M059J (cell line): ENCODE data around the gene LDB1. TPM values are rescaled to one million over a fixed set of nuclear protein-coding genes. Genes with fewer than 3 reads are reported as not detected.

Experiments
- DNase-seq: peaks from one replicate; pipeline ENCODE4 v3.0.0-alpha.2; 2012; ENCODE audit warnings: low read depth
- total RNA-seq: library from RNA; depleted of rRNA; stranded (reverse); fragments of >200 nt; shearing (Covaris generic); gene quantifications from 2 replicates; pipeline ENCODE4 v1.2.3, GENCODE V29; 2014; rRNA removed

The LDB1 gene, protein sequence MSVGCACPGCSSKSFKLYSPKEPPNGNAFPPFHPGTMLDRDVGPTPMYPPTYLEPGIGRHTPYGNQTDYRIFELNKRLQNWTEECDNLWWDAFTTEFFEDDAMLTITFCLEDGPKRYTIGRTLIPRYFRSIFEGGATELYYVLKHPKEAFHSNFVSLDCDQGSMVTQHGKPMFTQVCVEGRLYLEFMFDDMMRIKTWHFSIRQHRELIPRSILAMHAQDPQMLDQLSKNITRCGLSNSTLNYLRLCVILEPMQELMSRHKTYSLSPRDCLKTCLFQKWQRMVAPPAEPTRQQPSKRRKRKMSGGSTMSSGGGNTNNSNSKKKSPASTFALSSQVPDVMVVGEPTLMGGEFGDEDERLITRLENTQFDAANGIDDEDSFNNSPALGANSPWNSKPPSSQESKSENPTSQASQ
- total RNA-seq: 19.2 and 25.0 TPM in 2 replicates

DNA sequence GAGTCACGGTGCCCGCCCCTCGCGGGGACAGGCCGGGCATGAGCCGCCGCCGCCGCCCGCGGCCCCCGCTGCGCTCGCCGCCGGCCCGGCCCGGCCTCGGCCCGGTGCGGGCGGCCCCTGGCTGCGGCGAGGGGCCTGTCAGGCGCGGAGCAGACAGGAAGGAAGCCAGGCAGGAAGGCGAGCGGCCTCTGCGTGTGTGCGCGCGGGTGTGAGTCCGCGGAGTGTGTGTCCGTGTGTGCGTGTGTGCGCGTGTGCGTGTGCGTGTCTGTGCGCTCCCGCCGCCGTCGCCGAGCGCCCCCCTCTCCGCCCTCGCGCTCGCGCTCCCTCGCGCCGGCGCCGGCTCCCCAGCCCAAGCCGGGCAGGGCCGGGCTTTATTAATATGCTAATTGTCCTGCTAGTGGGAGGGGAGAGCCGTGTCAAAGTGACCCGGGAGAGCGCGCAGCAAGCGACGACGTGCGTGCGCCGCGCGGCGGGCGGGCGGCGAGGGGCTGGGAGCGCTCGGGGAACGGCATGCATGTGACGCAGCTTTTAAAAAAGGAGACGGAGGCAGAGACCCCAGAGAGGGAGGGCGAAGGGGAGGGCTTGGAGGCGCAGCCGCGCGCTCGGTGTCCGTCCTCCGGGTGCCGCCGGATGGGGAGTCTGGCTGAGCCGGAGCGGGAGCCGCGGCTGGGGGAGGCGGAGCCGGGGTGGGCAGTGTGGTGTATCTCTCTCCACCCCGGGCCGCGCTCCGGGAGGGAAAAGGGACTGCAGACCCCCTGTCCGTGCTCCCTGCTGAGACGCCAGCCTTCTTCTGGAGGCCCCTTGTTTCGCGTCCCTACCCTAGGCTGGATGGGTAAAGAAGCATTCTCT, at the start of gene LDB1:
LDB1 (minus strand) TSS at position 227 of the 849 bp plus-strand sequence. CDS start 258 bp downstream, outside the sequence.
- DNase-seq: peak; percentile 71

DNA sequence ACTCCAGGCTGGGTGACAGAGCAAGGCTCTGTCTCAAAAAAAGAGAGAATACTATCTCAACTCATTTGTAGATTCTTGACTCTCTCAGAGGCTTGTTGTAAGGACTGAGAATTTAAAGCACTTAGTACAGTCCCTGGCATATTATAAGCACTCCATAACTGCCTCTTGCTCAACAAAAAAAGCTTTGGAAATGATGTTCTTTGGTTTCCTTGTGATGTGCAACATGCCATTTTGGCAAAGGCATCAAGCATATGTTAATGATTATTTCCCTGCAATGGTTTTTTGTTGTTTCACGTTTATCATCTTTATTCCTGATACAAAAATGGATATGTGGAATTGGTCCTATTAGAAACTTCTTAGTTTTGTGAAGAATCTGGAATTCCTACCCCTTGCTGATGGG, 47.7 kb upstream of the LDB1 start:
- DNase-seq: no peak

DNA sequence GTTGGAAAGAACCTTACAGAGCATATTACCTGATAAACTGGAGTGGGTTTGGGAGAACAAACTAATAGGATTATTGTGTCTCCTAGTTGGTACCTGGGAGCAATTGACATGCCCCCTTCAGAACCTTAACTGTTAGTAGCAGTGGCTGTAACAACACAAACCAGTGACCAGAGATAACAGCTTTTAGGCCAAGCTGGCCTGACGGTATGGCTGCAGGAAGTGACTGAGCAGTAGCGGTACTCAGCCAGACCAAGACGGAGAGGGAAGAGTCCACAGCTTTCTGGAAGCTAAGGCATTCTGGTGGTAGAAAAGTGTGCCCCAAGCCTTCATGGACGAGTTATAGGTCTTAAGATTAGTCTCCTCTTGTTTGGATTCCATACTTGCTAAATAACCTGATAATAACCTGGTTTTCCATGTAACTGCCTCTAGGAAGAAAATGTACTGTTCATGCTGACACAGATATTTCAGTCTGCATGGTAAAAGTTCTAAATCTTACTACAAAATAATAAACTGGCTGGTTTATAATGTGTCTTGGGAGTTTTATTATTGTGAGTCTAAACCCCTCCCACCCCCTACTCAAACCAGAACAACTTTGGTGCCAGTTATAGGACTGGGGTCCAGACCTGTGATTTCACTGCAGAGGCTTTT, 43.3 kb upstream of the LDB1 start:
- DNase-seq: no peak

DNA sequence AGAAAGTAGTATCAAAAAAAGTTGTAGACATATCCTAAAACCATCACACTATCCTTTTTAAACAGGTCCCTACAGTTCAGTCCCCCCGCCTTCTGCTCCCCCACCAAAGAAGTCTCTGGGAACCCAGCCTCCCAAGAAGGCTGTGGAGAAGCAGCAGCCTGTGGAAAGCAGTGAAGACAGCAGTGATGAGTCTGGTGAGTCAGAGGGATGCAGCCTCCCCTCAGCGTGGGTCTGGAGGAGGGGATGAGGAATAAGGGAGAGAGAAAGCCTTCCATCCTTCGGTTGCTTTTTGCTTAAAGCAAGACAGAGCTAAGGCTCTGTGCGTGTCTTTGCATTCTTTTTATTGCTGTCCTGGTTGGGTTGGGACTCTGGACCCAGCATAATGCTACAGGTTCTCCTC, 39.7 kb upstream of the LDB1 start:
- DNase-seq: no peak

DNA sequence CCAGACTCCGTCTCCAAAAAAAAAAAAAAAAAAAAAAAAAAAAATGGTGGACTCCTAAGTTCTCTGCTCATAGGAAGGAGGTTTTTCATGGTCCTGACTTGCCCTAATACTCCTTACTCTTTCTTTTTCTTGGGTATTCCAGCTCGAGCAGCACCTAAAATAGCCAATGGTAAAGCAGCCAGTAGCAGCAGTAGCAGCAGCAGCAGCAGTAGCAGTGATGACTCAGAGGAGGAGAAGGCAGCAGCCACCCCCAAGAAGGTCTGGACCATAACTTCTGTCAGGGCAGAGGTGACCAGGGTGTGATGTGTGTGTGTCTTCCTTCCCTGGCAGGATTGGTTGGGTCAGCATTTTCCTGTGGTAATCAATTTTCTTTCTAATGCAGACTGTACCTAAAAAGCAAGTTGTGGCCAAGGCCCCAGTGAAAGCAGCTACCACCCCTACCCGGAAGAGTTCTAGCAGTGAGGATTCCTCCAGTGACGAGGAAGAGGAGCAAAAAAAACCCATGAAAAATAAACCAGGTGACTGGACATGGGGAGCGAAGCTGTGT, 39.0 kb upstream of the LDB1 start:
- DNase-seq: peak; percentile 16

DNA sequence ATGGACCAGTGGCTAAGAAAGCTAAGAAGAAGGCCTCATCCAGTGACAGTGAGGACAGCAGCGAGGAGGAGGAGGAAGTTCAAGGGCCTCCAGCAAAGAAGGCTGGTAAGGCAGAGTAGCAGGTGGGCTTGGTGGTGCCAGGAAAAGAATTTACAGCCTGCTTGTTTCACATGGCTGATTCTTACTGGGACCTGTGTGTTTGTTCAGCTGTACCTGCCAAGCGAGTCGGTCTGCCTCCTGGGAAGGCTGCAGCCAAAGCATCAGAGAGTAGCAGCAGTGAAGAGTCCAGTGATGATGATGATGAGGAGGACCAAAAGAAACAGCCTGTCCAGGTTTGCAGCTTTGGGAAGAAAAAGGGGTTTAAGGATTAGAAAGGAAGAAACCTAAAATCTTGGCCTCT, 37.1 kb upstream of the LDB1 start:
- DNase-seq: no peak

DNA sequence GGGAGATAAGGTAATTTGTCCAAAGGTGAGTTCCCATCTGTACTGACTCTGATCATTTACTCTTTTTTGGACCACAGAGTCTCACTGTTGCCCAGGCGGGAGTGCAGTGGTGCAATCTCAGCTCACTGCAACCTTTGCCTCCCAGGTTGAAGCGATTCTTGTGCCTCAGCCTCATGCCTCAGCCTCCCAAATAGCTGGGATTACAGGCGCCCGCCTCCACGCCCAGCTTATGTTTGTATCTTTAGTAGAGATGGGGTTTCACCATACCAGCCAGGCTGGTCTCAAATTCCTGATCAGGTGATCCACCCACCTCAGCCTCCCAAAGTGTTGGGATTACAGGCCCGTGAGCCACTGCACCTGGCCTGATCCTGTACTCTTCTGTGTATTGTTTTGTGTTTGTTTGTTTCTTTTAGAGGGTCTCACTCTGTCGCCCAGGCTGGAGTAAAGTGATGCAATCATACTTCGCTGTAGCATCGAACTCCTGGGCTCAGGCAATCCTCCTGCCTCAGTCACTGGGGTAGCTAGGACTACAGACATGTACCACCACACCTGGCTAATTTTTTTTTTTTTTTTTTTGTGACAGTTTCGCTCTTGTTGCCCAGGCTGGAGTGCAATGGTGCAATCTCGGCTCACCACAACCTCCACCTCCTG, 34.4 kb upstream of the LDB1 start:
- DNase-seq: no peak

DNA sequence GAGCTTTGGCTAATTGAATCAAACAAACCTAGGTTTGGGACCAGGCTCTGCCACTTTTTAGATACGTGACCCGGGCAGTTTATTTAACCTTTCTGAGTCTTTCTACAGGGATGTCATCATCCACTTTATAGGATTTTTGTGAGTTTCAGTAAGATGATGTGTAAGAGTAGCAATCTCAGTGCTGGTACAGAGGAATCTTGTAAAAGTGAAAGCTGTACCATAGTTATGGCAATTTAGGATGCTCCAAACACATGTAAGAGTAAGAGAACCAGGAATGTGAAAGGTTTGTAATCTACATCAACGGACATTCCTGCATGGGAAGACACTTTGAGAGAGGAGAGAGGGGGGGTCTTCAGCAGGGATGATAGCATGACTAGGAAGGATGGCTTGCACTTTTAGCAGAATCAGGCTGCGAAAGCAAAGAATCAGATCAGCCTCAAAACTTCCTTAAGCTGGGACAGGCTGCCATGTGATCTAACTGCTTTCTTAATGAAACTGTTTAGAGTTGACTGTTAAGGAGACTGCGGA, 33.0 kb upstream of the LDB1 start:
- DNase-seq: no peak

DNA sequence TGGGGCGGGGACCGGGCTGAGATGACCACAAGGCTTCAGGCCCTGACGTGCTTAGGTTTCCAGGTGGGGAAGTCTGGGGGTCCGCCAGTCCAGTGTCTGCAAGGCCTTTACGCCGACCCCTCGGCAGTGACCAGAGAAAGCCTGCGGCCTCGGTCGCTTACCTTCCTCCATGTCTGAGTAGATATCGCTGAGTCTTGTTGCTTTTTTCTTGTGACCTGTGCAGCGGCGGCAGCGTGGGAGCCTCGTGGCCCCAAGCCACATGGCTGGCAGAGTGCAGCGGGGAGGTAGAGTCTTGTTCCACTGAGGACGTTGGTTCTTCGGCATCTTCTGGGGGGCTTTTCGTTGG, 32.4 kb upstream of the LDB1 start:
- no peak for DNase-seq

DNA sequence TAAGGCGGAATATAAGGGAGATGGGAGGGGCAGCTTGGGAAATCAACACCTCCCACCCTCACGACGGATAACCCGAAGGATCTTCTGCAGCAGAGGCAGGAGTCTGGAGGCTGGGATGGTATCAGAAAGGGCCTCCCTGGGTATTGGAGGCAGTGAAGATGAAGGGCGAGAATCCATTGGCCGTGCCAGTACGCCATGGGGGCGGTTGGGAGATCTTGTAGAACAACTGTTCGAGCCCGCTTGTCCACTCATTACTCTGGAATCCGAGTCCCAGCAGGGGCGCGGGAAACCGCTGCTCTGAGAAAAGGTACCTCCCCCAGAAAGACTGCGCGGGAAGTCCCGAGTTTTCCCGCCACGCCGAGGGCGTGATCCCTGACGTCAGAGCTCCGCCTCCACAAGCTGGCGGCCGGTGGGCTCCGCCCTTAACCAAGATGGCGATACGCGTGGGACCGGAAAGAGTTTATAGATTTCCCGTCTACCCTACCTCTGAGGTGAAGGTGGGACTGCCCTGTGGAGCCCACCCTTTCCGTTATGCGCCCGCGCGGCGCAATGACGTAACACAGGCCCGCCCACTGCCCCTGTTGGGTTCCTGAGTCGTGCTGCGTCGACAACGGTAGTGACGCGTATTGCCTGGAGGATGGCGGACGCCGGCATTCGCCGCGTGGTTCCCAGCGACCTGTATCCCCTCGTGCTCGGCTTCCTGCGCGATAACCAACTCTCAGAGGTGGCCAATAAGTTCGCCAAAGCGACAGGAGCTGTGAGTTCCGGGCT, 31.8 kb upstream of the LDB1 start, which contains the start of gene NOLC1:
NOLC1 (plus strand) TSS at position 616 of the 771 bp plus-strand sequence; CDS start at position 638, 22 bp downstream.
- DNase-seq: peak; percentile 98

DNA sequence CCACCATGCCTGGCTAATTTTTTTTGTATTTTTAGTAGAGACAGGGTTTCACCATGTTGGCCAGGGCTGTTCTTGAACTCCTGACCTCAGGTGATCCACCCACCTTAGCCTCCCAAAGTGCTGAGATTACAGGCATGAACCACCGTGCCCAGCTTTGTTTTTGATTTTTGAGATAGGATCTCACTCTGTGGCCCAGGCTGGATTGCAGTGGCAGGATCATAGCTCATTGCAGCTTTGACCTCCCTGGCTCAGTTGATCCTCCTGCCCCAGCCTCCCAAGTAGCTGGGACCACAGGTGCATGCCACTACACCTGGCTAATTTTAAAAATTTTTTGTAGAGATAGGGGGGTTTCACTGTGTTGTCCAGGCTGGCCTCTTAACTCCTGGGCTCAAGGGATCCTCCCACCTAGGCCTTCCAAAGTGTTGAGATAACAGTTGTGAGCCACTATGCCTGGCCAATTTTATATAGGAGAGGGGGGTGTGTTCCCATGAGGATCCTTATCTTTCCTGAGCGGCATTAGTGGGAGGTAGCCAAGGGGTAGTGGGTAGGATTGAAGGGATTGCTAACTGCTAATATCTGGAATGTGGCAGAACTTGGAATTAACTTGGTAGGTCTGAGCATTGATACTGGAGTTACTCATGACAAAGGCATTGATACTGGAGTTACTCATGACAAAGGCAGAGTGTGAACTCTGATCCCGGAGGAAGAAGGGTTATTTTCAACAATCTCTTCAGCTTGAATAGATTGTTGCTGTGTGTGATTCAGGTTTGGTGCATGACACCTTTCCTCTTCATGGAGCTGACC, 31.0 kb upstream of the LDB1 start:
- peak; percentile 79 for DNase-seq

DNA sequence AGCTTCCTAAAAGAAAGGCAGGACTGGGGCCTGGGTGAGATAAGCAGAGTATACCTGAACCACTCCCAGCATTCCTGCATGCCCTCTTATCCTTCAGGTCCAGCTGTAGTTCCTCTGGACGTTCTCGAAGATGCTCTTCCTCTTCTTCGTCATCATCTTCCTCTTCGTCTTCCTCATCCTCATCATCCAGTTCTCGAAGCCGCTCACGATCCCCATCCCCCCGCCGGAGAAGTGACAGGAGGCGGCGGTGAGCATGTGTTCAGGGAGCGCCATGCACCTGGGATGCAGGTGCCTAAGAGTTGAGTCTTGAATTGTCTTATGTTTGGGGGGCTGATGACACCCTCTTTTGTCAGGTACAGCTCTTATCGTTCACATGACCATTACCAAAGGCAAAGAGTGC, 28.1 kb upstream of the LDB1 start:
- no peak for DNase-seq

DNA sequence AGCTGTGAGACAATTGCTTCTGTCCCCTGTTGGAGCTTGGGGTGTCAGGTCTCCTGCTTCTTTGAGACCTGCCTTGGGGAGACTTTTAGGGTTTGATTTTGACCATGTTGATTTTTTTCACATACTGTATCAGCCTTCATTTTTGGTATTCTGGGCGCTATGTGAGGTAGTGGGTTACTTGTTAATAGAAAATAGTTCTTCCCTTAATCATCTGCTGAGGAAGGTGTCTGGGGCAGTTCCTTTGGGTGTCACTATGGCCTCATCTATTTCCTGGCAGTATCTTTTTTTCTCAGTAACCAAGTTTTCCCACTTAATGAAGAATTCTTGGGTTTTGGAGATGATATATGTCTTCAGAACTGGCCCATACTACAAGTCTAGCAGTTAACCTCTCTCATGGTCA, 27.4 kb upstream of the LDB1 start:
- no peak for DNase-seq

DNA sequence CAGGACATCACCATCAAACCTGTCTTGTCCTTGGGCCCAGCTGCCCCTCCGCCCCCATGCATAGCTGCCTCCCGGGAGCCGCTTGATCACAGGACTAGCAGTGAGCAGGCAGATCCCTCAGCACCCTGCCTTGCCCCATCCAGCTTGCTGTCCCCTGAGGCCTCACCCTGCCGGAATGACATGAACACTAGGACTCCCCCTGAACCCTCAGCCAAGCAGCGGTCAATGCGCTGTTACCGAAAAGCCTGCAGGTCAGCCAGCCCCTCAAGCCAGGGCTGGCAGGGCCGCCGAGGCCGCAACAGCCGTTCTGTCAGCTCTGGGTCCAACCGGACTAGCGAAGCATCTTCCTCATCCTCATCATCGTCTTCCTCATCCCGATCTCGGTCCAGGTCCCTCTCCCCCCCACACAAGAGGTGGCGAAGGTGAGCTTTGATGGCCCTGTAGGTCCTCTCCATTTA, 26.8 kb upstream of the LDB1 start:
- DNase-seq: no peak

DNA sequence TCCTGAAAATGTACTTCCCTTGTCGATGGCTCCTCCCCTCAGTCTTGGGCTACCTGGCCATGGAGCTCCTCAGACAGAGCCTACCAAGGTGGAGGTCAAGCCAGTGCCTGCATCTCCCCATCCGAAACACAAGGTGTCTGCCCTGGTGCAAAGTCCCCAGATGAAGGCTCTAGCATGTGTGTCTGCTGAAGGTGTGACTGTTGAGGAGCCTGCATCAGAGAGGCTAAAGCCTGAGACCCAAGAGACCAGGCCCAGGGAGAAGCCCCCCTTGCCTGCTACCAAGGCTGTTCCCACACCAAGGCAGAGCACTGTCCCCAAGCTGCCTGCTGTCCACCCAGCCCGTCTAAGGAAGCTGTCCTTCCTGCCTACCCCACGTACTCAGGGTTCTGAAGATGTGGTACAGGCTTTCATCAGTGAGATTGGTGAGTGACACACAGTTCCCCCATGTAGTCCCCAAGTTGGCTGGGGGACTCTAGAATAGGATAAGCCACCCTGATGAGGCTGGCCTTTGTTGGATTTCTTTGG, 21.5 kb upstream of the LDB1 start:
- DNase-seq: no peak

DNA sequence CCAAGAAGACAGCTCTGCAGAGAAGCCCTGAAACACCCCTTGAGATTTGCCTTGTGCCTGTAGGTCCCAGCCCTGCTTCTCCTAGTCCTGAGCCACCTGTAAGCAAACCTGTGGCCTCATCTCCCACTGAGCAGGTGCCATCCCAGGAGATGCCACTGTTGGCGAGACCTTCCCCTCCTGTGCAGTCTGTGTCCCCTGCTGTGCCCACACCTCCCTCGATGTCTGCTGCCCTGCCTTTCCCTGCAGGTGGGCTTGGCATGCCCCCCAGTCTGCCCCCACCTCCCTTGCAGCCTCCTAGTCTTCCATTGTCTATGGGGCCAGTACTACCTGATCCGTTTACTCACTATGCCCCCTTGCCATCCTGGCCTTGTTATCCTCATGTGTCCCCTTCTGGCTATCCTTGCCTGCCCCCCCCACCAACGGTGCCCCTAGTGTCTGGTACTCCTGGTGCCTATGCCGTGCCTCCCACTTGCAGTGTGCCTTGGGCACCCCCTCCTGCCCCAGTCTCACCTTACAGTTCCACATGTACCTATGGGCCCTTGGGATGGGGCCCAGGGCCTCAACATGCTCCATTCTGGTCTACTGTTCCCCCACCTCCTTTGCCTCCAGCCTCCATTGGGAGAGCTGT, 20.9 kb upstream of the LDB1 start:
- no peak for DNase-seq

DNA sequence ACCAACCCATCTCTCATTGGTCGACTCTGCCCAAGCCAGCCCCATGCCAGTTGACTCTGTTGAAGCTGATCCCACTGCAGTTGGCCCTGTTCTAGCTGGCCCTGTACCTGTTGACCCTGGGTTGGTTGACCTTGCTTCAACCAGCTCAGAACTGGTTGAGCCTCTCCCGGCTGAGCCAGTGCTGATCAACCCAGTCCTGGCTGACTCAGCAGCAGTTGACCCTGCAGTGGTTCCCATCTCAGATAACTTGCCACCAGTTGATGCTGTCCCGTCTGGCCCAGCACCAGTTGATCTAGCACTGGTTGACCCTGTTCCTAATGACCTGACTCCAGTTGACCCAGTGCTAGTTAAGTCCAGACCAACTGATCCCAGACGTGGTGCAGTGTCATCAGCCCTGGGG, 20.1 kb upstream of the LDB1 start:
- DNase-seq: no peak

DNA sequence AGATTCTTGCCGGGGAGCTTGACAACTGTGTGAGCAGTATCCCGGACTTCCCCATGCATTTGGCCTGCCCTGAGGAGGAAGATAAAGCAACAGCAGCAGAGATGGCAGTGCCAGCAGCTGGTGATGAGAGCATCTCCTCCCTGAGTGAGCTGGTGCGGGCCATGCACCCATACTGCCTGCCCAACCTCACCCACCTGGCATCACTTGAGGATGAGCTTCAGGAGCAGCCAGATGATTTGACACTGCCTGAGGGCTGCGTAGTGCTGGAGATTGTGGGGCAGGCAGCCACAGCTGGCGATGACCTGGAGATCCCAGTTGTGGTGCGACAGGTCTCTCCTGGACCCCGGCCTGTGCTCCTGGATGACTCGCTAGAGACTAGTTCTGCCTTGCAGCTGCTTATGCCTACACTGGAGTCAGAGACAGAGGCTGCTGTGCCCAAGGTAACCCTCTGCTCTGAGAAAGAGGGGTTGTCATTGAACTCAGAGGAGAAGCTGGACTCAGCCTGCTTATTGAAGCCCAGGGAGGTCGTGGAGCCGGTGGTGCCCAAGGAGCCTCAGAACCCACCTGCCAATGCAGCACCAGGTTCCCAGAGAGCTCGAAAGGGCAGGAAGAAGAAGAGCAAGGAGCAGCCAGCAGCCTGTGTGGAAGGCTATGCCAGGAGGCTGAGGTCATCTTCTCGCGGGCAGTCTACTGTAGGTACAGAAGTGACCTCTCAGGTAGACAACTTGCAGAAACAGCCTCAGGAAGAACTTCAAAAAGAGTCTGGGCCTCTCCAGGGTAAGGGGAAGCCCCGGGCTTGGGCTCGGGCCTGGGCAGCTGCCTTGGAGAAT, 19.3 kb upstream of the LDB1 start:
- no peak for DNase-seq
